Glomerular visceral epithelial cell (primary cell): ENCODE data around the gene MAP3K14.

ENCODE experiments used
- DNase-seq: peaks from one replicate; pipeline ENCODE4 v3.0.0-alpha.2; 2016; ENCODE audit errors: extremely low spot score

MAP3K14 gene

GRCh38 chr17:45282683-45283644, 33.9 kb downstream of the MAP3K14 start:
- no peak for DNase-seq

DNA sequence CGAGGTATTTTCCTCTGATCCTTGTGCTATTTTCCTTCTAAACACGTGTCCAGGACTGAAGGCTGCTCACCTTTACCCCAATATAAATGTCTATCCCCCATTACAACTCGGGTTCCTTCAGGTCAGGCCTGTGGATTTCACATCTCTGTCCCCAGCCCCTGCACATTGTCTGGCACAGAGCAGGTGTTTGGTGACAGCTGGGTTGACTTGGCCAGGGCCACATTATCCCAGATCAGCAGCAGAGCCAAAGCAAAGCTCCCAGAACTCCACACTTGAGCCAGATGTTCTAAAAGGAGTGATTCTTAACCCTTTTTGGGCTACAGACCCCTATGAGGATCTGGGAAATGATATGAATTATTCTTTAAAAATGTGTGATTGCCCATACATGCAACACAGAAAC, 36.9 kb downstream of the MAP3K14 start:
- no peak for DNase-seq

- no peak for DNase-seq
These were observed 38.8 kb downstream of the MAP3K14 start for GRCh38 chr17:45277992-45278391.

DNA sequence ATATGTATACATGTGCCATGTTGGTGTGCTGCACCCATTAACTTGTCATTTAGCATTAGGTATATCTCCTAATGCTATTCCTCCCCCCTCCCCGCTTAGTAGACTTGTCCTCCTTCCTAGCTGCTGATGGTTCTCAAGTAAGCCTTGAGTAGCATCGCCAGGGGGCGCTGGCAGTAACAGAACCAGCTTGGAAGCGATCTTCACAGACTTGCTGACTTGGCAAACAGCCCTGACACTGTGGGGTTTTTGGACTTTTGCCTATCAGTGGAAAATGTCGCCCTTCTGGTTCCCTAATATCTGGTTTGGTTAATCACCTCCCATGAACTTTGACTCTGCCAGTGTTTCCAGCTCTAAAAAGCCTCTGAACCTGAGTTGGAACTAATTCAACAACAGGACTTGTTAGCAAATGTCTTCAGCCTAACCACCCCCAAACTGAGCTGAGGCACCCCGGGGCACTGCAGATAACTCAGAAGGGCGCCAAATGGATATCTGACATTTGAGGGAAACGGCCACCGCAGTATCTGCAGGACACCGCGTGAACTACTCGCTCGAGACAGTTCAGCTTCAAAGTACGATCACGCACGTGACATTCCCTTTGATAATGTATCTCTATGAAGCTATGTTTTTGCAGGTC, 39.5 kb downstream of the MAP3K14 start:
- DNase-seq = peak; percentile 89

GRCh38 chr17:45276031-45276430, 40.8 kb downstream of the MAP3K14 start:
- no peak for DNase-seq

DNA sequence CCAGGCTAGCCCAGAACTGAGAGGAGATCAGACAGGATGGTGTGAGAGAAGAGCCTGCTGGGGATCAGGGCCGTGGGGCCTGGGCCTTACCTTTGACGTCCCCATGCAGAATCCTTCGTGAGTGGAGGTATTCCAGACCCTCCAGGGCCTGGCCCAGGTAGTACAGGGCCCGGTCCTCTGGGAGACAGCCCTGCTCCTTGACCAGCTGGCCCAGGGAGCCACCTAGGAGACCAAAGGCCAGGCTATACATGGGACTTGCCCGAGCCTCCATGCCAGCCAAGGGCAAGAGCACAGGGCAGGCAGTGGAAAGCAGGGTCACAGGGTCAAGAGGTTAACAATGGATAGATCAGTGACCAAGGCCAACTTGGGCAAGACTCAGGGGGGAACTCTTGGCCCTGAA, 42.8 kb downstream of the MAP3K14 start:
- DNase-seq = no peak

DNA sequence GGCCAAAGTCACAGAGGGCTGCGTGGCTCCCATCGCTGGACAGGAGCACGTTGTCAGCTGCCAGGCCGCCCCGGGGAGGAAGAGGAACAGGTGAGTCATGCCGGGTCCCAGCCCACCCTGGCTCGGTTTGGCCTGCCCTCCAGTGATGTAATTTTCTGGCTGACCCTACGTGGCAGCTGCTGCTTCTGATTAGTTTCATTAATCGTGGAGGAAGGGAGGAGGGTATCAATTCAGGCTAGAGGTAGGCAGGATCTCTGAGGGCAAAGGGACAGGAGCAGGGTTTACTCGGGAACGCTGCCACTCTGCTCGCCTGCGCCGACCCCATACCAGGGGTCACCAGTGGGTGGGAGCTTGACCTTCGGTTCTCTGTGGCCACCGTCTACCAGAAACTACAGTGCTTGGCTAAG, 43.3 kb downstream of the MAP3K14 start:
- DNase-seq = no peak

GRCh38 chr17:45271603-45272002, 45.2 kb downstream of the MAP3K14 start:
- DNase-seq = no peak

DNA sequence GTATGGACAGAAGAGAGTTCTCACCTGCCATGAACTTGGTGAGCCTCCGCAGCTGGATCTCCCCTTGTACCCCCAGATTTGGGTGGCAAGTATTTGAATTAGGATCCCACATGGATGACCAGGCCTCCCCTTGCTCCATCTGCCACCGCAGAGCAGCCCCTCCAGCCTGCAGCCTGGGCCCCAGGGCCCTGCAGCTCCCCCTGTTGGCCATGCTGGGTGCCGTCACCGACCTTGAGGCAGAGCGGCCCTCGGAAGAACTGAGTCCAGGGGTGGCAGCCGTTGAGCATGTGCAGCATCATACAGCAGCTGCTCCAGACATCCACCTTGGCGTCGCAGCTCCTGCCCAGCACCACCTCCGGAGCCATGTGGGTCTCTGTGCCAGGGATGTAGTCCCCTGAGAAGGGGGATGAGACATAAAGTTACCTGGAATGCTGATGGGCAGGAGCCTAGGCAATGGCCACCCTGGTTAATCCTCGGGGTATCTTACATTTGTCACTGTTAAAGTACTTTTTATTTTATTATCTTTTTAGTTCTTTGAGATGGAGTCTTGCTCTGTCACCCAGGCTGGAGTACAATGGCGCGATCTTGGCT, 45.9 kb downstream of the MAP3K14 start:
- DNase-seq = no peak

GRCh38 chr17:45269912-45270311, 46.9 kb downstream of the MAP3K14 start:
- no peak for DNase-seq

DNA sequence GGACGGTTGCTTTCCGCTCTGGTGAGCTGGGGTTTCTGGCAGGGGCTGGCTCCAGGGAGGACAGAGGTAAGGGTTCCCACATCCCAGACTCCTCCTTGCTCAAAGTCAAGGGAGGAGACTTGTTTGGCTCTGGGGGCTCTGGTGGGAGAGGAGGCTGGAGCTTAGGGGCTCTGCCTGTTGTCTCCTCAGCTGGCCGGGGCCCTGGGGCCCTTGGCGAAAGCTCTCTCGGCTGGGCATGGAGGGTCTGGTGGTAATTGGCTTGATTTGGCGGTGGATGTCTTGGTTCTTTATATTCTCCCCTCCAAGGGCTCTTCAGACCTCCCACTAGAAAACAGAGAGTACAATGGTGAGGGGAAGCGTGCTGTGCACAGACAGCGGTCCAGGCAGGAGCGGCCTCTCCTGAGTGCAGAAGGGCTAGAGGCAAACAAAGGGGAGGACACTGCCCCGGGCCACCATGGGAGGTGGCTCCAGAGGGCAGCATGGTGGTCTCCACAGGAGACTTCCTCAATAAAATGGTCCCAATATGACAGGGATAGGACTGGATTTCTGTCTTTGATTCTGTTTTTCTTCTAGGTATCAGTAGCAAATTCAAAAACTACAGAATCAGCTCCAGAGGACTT, 49.3 kb downstream of the MAP3K14 start:
- peak; percentile 26 for DNase-seq

DNA sequence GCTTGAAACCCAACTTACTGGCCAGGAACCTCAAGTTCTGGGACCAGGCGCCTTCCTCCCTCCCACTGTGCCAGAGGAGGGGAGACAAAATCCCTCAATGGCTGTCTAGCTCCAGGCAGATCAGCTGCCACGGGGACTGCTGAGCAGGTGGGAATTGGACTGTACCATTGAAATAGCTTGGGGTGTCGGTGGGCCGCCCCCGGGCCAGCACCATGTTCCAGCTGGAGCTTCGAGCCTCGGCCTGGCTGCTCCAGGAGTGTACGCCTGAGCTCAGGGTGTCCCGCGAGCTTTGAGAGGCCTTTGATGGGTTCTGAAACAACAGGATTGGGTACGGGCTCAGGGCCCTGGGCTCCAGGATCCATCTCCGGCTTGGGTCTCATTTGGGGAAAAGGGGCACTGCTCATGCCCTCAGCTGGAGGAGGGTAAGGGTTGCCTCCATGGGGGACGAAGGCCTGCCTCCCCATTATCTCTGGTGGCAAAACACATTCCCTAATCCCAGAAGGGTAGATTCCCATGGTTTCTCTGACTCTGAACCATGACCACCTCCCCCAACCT, 50.4 kb downstream of the MAP3K14 start:
- DNase-seq = no peak

GRCh38 chr17:45265821-45266220, 51.0 kb downstream of the MAP3K14 start:
- DNase-seq = peak; percentile 90

DNA sequence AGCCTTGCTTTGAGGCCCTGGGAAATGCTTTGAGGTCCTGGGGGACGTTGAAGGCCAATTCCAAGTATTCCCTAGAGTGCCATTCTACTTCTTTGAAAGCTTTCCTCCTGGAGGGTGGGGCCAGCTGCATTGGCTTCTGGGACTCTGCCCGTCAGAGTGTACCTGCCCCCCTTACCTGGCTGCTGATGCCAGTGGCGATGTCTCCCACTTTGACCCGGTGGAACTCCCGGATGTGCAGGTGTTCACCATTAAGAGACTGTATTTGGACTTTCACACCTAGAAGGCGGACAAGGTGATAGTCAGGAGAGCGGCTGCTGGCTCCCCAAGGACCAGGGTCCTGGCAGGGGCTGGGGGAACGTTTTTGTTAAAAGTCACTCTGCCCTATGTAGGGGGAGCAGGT, 51.8 kb downstream of the MAP3K14 start:
- no peak for DNase-seq

GRCh38 chr17:45264430-45264829, 52.4 kb downstream of the MAP3K14 start:
- DNase-seq = no peak

DNA sequence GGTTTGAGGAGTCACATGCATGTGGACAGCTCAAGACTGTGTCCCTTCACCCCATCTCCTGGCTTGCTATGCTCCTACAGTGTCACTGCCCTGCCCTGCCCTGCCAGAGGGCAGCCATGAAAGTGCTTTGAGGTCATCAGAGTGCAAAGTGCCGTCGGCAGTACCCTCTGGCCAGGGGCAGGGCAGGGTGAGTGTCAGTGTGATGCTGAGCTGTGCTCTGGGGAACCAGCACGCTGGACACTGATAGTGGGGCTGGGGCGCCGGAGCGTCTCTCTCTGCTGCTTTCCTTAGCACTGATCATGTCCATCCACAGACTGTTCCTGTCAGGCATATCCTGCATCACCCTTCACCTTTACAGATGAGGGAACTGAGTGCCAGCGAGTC, 53.4 kb downstream of the MAP3K14 start:
- DNase-seq = no peak

DNA sequence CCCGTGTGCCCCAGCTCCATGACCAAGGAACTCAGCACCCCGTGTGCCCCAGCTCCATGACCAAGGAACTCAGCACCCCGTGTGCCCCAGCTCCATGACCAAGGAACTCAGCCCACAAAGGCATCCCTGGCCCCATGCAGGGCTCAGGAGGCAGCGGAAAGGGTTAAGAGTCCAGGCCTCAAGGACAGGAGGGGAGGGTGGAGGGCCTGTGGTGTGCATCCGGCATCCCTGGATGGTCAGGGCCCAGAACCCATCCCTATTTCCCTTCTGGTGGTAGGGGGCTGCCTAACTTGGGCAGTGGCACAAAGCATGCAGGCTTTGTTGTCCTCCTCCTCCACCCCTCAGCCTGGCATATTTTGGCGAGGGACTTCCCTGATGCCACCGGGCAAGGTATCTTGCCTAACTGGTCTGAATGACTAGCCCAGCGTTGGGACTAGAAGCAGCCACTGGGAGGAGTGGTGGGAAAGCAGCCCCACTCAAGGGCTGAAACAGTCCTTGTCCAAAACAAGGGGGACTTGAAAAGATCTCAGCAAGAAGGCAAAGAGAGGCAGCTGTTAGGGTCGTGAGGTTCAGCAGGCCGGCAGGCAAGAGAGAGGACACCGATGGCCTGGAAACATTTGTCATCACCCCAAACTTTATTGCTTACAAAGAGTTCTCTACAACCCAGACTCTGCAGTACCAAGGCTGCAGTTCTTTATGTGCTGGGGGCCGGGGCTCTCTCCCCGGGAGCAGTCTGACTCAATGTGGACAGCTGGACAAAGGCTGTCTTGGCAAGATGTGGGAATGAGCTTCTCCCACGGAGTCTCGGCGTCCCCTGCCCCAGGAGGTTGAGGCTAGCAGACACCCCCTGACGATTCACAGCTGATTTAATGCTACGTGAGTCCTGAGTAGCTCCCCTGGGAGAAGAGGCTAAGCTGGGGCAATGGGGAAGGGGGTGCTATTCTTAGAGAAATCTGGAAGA, 54.0 kb downstream of the MAP3K14 start:
- no peak for DNase-seq

DNA sequence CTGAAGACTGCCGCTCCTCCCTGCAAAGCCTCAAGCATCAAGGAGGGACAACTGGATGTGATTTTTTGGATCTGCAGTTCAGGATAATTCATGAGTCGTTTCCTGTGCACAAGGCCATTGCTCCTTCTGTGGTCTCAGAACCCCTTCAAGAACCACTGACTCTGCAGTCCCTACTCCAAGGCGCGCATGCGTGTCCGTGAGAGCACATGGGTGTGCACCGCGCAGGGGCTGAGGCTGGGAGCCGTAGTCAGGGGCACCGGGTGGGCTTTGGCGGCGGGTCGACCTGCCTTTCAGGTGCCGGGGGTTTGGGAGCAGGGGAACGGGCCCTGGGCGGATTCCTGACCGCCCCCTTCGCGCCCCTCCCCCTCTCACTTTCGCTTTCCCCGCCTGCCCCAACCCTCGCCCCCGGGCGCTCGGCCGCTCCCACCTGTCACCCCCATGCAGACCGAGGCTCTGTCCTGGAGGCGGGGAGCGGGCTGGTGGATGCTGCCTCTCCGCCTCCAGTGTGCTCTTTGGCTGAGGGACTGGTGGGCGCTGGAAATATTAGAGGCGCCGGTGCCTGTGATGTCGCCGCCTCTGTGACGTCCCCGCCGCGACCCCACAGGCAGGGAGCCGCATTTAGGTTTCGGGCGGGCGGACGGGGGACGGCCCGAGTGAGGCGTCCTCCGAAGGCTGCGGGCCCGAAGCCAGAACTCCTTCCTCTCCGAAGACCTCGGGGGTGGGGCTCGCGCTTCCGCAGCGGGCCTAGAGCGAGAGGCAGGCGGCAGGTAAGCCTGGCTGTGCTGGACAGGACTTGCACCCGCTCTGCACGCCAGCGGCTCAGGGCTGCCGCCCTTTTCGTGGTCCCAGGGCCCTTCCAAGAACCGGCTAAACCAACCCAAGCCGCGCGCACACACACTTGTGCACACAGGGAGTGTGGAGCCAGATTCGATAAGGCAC, 55.0 kb downstream of the MAP3K14 start, which contains the start of gene SPATA32:
Gene SPATA32, minus strand, starts transcription at position 518 of the 939 bp plus-strand sequence. Its CDS starts 78 bp downstream, at position 440.
- no peak for DNase-seq

DNA sequence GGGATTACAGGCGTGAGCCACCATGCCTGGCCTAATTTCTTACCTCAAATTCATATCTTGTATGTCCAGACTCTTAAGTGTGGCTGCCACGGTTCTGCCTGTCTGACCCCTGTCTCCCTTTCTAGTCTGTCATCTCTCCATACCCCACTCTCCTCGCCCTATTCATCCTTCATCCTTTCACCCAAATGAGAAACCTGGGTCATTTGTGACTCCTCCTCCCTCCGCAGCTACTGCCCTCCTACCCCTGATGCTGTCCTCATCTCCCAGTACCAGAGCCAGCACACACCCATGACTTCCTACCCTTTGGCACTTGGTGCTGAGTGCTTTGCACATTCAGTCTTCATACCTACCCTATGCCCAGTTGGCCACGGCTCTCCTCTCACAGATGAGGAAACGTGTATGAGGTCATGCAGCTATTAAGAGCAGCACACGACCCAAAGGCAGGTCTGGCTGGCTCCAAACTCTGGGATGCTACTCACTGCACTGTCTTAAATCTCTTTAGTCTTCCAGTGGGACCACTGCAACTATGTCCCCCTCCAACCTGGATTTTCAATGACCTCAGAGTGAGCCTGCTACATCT, 56.5 kb downstream of the MAP3K14 start:
- no peak for DNase-seq
